Kasumi-1 (cell line): ENCODE data around the gene KRT16.
"Not testable (repeated sequence)": the region's sequence is repeated elsewhere in the genome, so short reads cannot be mapped to it uniquely, and the experiment has no call there.

Source experiments
- DNase-seq, 2 experiments: peaks; one replicate each; lab custom pipeline; 2025; lab: John Stamatoyannopoulos, UW

Gene KRT16

DNA sequence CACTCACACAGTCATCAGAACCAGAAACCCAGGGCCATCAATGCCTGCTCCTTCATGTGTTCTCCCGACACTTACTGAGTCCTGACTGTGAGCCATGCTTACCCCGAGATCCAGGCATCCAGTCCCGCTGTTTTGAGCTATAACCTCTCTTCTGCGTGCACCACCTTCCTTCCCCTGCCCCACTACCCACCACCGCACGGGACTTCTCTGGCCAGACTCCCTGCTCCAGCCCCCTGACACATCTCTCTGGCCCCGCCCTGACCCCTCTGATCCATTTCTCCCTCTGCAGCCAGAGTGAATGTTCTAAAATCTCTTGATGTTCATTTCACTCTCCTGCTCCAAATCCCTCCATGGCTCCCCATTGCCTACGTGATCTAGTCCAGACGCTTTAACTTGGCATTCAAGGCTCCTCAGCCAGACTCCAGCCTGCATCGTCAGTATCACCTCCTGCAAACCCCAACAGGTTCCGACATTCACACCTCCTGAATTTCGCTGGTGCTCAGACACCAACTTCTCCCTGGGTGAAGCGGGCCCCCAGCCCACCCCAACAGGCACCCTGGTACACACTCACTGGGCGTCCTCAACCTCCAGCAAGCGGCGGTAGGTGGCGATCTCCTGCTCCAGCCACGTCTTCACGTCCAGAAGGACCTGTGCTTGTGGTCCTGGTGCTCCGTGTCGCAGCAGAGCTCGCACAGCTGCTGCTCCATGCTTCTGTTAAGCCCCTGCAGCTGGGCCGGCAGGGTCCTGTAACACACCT, 14.9 kb upstream of the KRT16 start:
- no peak for DNase-seq

DNA sequence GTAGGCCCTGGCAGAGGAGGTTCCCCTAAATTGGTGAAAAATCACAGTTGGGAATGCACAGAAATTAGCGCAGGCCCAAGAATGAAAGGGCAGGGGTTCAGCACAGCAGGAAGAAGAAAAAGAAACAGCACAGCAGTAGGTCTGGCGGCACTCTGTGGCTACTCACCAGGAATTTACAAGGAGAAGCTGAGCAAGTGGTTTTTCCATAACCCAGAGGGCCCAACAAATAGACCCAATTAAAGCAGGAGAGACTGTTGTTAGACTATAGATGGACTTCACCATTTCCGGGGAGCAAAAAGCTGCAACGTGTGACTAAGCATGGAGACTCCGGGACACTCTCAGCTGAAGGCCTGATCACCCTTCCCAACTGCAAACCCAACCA, 14.3 kb upstream of the KRT16 start:
- not testable (repeated sequence) for DNase-seq

- not testable (repeated sequence) for DNase-seq
Observed at GRCh38 chr17:41626028-41626913, 13.7 kb upstream of the KRT16 start.

GRCh38 chr17:41625602-41626001, 13.0 kb upstream of the KRT16 start:
- no peak for DNase-seq

GRCh38 chr17:41624208-41625101, 11.9 kb upstream of the KRT16 start, which contains the start of gene KRT17:
TSS of gene KRT17 (minus strand) at chr17:41624575. CDS start at chr17:41624509, 66 bp downstream.
- no peak for DNase-seq

GRCh38 chr17:41623184-41623861, 10.8 kb upstream of the KRT16 start:
- not testable (repeated sequence) for DNase-seq

- DNase-seq: not testable (repeated sequence)
Observed at GRCh38 chr17:41622340-41623183, 10.0 kb upstream of the KRT16 start.

DNA sequence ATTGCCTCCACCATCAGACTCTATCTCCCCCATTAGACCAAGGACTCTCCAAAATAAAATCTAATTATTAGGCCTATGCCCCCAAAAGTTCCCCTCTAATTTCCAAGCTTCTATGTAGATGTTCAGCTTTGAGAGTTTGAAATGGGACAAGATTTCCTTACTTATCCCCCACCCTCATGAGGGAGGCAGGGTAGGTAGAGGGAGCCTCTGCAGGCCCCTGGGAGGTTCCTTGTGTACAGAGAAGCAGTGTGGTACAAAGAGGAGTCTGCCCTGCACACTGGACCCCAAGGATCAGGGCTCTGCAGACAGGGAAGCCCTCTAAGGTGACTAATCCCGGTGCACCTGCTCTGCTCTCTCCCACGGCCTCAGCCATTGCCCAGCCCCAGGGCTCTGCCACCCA, 9.3 kb upstream of the KRT16 start:
- DNase-seq: no peak

DNA sequence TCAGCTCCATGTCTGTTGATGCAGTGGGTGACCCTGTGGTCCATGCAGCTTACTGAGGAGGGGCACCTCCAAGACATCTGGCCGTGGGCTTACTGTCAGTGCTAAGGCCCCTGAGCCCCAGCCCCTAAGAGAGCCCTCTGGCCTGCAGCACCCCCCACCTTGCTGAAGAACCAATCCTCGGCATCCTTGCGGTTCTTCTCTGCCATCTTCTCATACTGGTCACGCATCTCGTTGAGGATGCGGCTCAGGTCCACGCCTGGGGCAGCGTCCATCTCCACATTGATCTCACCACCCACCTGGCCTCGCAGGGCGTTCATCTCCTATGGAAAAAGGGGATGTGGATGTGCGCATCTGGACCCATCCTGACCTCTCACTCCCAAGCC, 8.9 kb upstream of the KRT16 start:
- not testable (repeated sequence) for DNase-seq

DNA sequence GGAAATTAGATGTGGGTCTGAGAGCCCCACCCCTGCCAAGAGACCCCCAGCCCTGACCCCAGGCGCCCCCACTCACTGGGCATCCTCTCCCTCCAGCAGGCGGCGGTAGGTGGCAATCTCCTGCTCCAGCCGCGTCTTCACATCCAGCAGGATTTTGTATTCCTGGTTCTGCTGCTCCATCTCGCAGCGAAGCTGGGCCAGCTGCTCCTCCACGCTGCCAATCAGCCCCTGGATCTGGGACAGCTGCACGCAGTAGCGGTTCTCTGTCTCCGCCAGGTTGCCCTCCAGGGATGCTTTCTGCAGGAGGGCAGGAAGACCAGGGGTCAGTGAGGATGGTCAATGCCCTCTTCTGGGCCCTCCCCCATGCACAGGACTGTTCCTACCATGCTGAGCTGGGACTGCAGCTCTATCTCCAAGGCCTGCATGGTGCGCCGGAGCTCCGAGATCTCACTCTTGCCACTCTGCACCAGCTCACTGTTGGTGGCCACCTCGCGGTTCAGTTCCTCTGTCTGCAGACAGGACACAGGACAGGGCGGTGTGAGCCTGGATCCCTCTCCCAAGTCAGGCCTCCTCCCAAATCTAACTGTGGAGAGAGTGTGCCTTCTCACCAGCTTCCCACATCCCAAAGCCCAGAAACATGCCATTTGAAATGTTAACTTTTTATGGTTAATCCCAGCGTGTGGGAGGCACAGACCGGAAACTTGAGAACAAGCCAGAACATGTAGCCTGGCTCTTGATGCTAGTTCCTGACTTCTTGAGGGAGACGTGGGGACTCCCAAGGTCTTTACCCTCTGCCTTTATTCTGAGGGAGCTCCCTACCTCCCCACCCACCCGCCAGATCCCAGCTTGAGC, 8.2 kb upstream of the KRT16 start:
- no peak for DNase-seq

- DNase-seq: not testable (repeated sequence)
Observed at GRCh38 chr17:41619927-41620582, 7.5 kb upstream of the KRT16 start.

GRCh38 chr17:41619036-41619926, 6.7 kb upstream of the KRT16 start:
- DNase-seq: no peak

GRCh38 chr17:41618341-41619035, 5.9 kb upstream of the KRT16 start:
- no peak for DNase-seq

- DNase-seq: no peak
Observed at GRCh38 chr17:41617698-41618097, 5.1 kb upstream of the KRT16 start.

DNA sequence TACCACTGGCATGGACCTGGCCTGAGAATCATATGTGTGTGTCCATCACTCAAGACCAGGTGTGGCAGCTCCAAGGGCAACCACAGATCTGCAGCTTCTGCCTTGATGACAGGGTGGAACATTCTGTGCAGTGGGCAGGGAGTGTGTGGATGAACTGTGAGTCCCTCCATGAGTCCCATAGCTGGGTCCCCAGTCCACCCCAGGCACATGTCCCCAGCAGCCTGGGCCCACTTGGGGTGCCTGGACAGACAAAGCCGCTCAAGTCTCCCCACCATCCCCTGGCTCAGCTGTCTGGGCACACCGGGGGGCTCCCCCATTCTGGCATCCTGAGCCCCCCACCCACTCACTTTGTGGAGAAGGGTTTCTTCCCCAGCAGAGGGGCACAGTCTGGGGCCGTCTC, 4.6 kb upstream of the KRT16 start:
- DNase-seq: no peak

DNA sequence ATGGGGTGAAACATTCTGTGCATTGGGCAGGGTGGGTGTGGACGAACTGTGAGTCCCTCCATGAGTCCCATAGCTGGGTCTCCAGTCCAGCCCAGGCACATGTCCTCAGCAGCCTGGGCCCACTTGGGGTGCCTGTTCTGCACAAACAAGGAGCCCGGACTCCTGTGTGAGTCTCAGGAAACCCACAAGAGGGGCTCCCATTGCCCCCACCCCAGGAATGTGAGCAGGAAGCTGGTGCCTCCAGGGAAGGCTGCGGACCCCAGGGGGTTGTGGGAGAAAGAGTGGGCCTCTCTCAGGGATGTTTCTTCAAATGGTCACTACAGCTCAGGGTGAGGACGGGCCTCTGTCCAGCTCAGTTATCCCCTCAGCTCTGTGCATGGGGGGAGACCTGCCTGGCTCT, 3.9 kb upstream of the KRT16 start:
- not testable (repeated sequence) for DNase-seq

DNA sequence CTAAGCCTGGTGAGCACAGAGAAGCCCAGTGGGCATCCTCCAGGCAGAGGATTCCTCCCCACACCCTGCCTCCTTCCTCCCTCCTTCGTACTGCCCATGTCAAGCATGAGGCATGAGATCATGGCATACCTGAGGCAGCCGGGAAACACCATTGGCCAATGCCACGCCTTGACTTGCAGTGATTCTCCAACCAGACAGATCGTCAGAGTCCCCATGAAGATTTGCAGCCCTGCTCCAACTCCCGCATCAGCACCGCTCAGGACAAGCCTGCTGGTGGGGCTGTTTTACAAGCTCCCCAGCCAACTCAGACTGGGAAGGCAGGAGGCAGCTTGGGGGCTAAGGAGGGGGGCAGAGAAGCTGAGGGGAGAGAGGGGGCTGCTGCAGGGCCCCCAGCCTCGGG, 2.9 kb upstream of the KRT16 start:
- DNase-seq: no peak
